B cell (primary cell): ENCODE results near the gene OR9Q1. TPM values are rescaled to one million over a fixed set of nuclear protein-coding genes. Genes with fewer than 3 reads are reported as not detected.

ENCODE experiments used
- ATAC-seq: fragments of 200-7000 bp; cut with Tn5 transposase; one replicate; pipeline ENCODE4 v1.10.0; 2021; ENCODE audit warnings: low read depth, mild to moderate bottlenecking, moderate number of reproducible peaks, moderate library complexity
- CTCF ChIA-PET: fragments of 350-600 bp; sonication (Branson Sonifier 250); formaldehyde crosslinking; loops from one replicate; lab custom pipeline; 2021; ENCODE audit warnings: antibody characterized with exemption, inconsistent platforms; lab: Charles Lee
- POLR2A ChIA-PET: fragments of 350-600 bp; sonication (Branson Sonifier 250); formaldehyde crosslinking; loops from one replicate; lab custom pipeline; 2021; ENCODE audit warnings: antibody characterized with exemption; lab: Charles Lee
- DNase-seq: peaks from one replicate; pipeline ENCODE4 v3.0.0; 2013
- H2AFZ ChIP-seq: 2 replicates; pipeline ENCODE4 v1.6.1; 2012; ENCODE audit warnings: mild to moderate bottlenecking, low read depth, low read length; ENCODE audit not compliant: insufficient read depth, poor library complexity, severe bottlenecking
- H3K27ac ChIP-seq, 2 donors: 1 replicate in 1 of 2; 2 replicates in 1 of 2; pipeline ENCODE4 v1.5.1; 2012 to 2013; ENCODE audit warnings: low read length in 2 of 2, mild to moderate bottlenecking in 2 of 2, moderate library complexity in 1 of 2
- H3K27me3 ChIP-seq, 4 experiments: fragments of 200-600 bp in 1 of 4; sonication (generic) in 1 of 4; replicated peaks in 1 of 4; 1 replicate in 2 of 4; 2 replicates in 2 of 4; pipeline versions ENCODE4 v1.6.1 to v1.7.0; 2013 to 2016; ENCODE audit warnings: low read length in 3 of 4, mild to moderate bottlenecking in 2 of 4, mixed read lengths in 1 of 4, moderate library complexity in 1 of 4; ENCODE audit not compliant: insufficient read depth in 4 of 4, control insufficient read depth in 3 of 4; ENCODE audit errors: control extremely low read depth in 1 of 4
- H3K36me3 ChIP-seq, 2 experiments: replicated peaks in 1 of 2; 1 replicate in 1 of 2; 2 replicates in 1 of 2; pipeline versions ENCODE4 v1.6.1 to v1.7.1; 2013; ENCODE audit warnings: low read length in 1 of 2; ENCODE audit not compliant: insufficient read depth in 2 of 2, control insufficient read depth in 1 of 2; ENCODE audit errors: control extremely low read depth in 1 of 2, extremely low read depth in 1 of 2
- H3K4me1 ChIP-seq, 2 donors: fragments of 200-600 bp in 1 of 2; sonication (generic) in 1 of 2; 1 replicate in 1 of 2; 2 replicates in 1 of 2; pipeline versions ENCODE4 v1.5.1 to v1.6.1; 2013 to 2017; ENCODE audit warnings: low read length in 2 of 2; ENCODE audit not compliant: control insufficient read depth in 2 of 2, insufficient read depth in 2 of 2
- H3K4me2 ChIP-seq: replicated peaks from 2 replicates; pipeline ENCODE3; 2012; ENCODE audit warnings: mild to moderate bottlenecking, low read depth, low read length; ENCODE audit not compliant: poor library complexity, severe bottlenecking
- H3K4me3 ChIP-seq, 5 experiments: fragments of 200-600 bp in 1 of 5; sonication (generic) in 1 of 5; 1 replicate in 3 of 5; 2 replicates in 2 of 5; pipeline versions ENCODE4 v1.5.1 to v1.7.0; 2011 to 2016; ENCODE audit warnings: low read length in 4 of 5, mild to moderate bottlenecking in 4 of 5, low read depth in 2 of 5, control low read depth in 1 of 5, moderate library complexity in 1 of 5; ENCODE audit not compliant: insufficient read depth in 1 of 5; ENCODE audit errors: control extremely low read depth in 1 of 5, extremely low read depth in 1 of 5
- H3K79me2 ChIP-seq: fragments of 200-600 bp; sonication (generic); one replicate; pipeline ENCODE4 v1.6.0; 2016; ENCODE audit warnings: low read length; ENCODE audit not compliant: control insufficient read depth, insufficient read depth
- H3K9ac ChIP-seq: fragments of 200-600 bp; sonication (generic); 2 replicates; pipeline ENCODE4 v1.6.1; 2017; ENCODE audit warnings: mild to moderate bottlenecking, low read length, moderate library complexity
- H3K9me3 ChIP-seq, 3 donors: one replicate each; pipeline versions ENCODE4 v1.6.1 to v1.7.1; 2013; ENCODE audit warnings: low read length in 2 of 3; ENCODE audit not compliant: control insufficient read depth in 2 of 3, insufficient read depth in 1 of 3; ENCODE audit errors: control extremely low read depth in 1 of 3
- H4K20me1 ChIP-seq: 2 replicates; pipeline ENCODE4 v1.6.0; 2012; ENCODE audit warnings: mild to moderate bottlenecking, low read length; ENCODE audit not compliant: insufficient read depth, control insufficient read depth, poor library complexity, severe bottlenecking
- H3K27ac Mint-ChIP-seq: one replicate; pipeline ENCODE4 v1.8.0; 2021; ENCODE audit warnings: mixed read lengths
- H3K27me3 Mint-ChIP-seq: one replicate; pipeline ENCODE4 v1.8.0; 2021; ENCODE audit warnings: mixed read lengths
- H3K4me1 Mint-ChIP-seq: one replicate; pipeline ENCODE4 v1.8.0; 2021; ENCODE audit warnings: mixed read lengths
- H3K4me3 Mint-ChIP-seq: one replicate; pipeline ENCODE4 v1.8.0; 2021; ENCODE audit warnings: mixed read lengths
- H3K9me3 Mint-ChIP-seq: one replicate; pipeline ENCODE4 v1.8.0; 2022; ENCODE audit warnings: mixed read lengths; ENCODE audit not compliant: insufficient read depth
- EZH2 ChIP-seq: IDR thresholded peaks from 2 replicates; pipeline ENCODE4 v1.6.1; 2012; ENCODE audit warnings: borderline replicate concordance, low read depth, mild to moderate bottlenecking, moderate library complexity, low read length; ENCODE audit not compliant: insufficient read depth, poor library complexity, severe bottlenecking
- WGBS: methylation state at CpG from one replicate; pipeline ENCODE4 v1.1.5; 2013; ENCODE audit warnings: missing lambda C conversion rate; ENCODE audit not compliant: insufficient coverage; 5-methylcytosine and 5-hydroxymethylcytosine counted together
- intact Hi-C: fragments of 100-400 bp; cut with micrococcal nuclease; formaldehyde crosslinking; loops from one replicate; pipeline ENCODE4 v1.10.0; 2022
- polyA plus RNA-seq: library from polyadenylated mRNA; depleted of rRNA; stranded (reverse); fragments of >200 nt; gene quantifications from 2 replicates; pipeline ENCODE4 v1.2.3, GENCODE V29; 2012
- total RNA-seq, 2 donors: library from RNA; stranded (reverse); fragments of 120-200 nt in 1 of 2; gene quantifications; 1 replicate in 1 of 2; 2 replicates in 1 of 2; pipeline versions ENCODE4 v1.2.3 to v1.2.4, GENCODE V29; 2013 to 2022
- TF ChIP-seq, protein P1 (sequence below): fragments of 200-600 bp; IDR thresholded peaks from one replicate; pipeline ENCODE4 v1.8.0; 2022; ENCODE audit warnings: antibody characterized with exemption, mild to moderate bottlenecking

OR9Q1 gene
- total and polyA plus RNA-seq, 2 donors (not counting 1 experiment from before 2014, with no cell fraction given), result not detected

DNA sequence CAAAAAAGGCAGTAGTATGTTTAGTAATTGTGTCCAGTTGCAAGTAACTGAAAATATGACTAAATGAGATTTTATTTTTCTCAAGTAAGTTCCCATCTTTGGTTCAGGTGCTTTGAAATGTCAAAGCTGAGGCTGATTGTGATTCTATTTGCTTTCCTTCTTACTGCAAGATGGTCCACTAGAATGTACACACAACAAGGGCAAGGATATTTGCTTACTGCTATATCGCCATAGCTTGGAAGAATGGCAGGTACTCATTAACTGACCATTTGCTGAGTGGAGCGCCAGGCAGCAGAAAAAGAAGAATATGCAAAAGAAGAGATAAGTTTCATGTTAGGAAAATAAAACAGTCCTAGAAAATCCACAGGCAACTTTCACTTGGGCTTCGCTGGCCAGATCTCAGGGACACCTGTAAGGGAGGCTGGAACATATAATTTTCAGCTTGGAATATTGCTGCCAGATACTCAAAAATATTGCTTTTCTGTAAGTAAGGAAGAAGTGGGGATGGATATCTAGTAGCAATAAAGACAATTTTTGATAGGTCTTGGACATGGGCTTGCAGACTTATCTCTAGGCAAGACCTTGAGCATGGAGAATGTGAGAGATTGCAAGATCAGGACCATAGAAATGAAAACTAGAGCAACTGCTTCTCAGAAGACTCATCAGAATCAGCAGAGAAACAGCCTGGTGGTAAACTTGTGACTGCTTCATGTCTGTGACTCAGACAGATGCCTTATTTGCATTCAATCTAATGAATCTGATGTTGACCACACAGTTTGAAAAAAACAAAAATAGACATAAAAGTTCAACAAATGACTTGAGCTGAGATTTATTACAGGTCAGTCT is 44.8 kb upstream of the OR9Q1 start:
- Histone ChIP-seq H3K9ac (no peak overlapping the region), H3K36me3 (no peaks in the 10 kb centered on the region), H4K20me1 (no peaks in the 10 kb centered on the region), H3K79me2 (no peaks in the 10 kb centered on the region), H3K4me3 (no peak overlapping the region), H3K27me3 (peaks cover 0 to 3% (median 0%) of the 10 kb centered on the region in 4 experiments), H3K4me2 (no peak overlapping the region), H2AFZ (no peak overlapping the region), H3K27ac (no peak overlapping the region), H3K4me1 (no peaks in the 10 kb centered on the region), H3K9me3 (no peaks in the 10 kb centered on the region)
- Mint-ChIP-seq H3K27ac (no peak overlapping the region), H3K9me3 (no peaks in the 10 kb centered on the region), H3K27me3 (peaks cover 8% of the 10 kb centered on the region), H3K4me1 (no peaks in the 10 kb centered on the region), H3K4me3 (no peak overlapping the region)
- no peak for TF ChIP-seq EZH2
- TF ChIP-seq, protein P1, sequence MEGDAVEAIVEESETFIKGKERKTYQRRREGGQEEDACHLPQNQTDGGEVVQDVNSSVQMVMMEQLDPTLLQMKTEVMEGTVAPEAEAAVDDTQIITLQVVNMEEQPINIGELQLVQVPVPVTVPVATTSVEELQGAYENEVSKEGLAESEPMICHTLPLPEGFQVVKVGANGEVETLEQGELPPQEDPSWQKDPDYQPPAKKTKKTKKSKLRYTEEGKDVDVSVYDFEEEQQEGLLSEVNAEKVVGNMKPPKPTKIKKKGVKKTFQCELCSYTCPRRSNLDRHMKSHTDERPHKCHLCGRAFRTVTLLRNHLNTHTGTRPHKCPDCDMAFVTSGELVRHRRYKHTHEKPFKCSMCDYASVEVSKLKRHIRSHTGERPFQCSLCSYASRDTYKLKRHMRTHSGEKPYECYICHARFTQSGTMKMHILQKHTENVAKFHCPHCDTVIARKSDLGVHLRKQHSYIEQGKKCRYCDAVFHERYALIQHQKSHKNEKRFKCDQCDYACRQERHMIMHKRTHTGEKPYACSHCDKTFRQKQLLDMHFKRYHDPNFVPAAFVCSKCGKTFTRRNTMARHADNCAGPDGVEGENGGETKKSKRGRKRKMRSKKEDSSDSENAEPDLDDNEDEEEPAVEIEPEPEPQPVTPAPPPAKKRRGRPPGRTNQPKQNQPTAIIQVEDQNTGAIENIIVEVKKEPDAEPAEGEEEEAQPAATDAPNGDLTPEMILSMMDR, result no peak
- no peak for ATAC-seq
- POLR2A ChIA-PET, result no interaction called here
- WGBS, result 100% methylated on average over 2 of the region's 3 CpGs
- CTCF ChIA-PET, result no interaction called here
- intact Hi-C loops, result no loop called here
- DNase-seq, result no peak

DNA sequence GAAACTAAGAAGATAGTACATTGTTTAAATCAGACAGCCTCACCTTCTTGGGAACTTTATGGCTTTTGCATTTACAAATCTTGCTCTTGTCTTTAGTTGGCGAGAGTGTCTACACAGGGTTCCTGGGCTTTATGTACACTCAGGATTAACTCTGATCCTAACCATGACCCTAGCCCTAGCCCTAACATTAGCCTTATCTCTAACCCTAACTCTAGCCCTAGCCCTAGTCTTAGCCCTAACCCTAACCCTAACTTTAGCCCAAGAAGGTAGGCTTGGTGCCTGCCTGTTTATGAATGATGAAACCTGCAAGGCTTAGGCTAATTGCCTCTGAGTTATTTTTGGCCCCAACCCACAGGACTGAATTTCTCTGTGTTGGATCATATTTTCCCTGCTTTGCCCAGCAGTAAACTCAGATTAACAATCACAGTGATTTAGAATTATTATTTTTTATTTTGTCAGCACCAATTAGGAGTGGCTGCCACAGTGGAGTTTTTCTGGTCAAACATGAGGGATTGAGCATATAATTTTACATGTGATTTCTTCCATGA is 44.1 kb upstream of the OR9Q1 start:
- POLR2A ChIA-PET, result no interaction called here
- Mint-ChIP-seq H3K27me3 (peaks cover 8% of the 10 kb centered on the region), H3K4me1 (no peaks in the 10 kb centered on the region), H3K27ac (no peak overlapping the region), H3K9me3 (no peaks in the 10 kb centered on the region), H3K4me3 (no peak overlapping the region)
- 100% methylated on average over 1 of the region's 1 CpG for WGBS
- CTCF ChIA-PET, result no interaction called here
- ATAC-seq, result no peak
- intact Hi-C loops, result no loop called here
- no peak for DNase-seq
- H3K4me2 ChIP-seq, result no peak overlapping the region
- no peaks in the 10 kb centered on the region for H3K79me2 ChIP-seq
- H3K4me3 ChIP-seq, result no peak overlapping the region
- H3K9ac ChIP-seq, result no peak overlapping the region
- H3K27me3 ChIP-seq, result peaks cover 0 to 3% (median 0%) of the 10 kb centered on the region in 4 experiments
- no peak overlapping the region for H3K27ac ChIP-seq
- H3K36me3 ChIP-seq, result no peaks in the 10 kb centered on the region
- no peaks in the 10 kb centered on the region for H3K4me1 ChIP-seq
- no peaks in the 10 kb centered on the region for H3K9me3 ChIP-seq
- no peak overlapping the region for H2AFZ ChIP-seq
- TF ChIP-seq, protein P1, result no peak
- no peak for TF ChIP-seq EZH2
- H4K20me1 ChIP-seq, result no peaks in the 10 kb centered on the region
